ENCODE results near the gene MTPN.

Gene MTPN

DNA sequence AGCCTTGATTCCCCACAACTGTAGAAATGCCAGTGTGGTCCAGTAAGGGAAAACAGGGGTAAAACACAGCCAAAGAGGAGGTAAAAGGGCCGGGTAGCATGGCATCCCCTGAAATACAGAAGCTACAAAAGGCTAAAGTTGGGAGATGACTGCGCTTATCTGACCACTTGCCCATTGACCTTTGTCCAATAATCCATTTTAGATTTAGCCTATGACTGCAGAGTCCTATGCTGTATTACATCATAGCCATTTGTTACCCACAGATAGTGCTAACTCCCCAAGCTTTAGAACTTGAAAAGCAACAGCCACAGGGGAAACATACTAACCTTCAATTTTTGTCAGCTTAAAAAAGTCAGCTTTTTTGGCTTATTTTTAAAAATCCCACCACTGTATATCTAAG lies 26.2 kb downstream of the MTPN start:
- no peak for DNase-seq

DNA sequence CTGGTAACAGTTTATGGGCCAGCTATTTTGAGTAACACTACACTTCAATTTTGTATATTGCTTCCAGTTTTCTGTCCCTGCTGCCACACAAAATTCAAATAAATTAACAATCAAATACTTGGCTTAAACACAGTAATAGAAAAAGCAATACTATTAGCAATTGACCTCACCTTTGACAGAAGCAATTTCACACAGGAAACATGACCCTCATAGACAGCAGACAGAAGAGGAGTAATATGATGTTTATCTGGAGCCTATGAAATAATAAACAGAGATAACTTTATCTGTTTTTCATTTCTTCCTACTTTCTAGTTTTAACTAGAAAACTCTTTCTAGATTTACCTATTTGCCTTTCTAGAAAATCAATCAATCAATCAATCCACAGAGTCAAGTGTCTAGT lies 26.7 kb downstream of the MTPN start:
- no peak for DNase-seq

DNA sequence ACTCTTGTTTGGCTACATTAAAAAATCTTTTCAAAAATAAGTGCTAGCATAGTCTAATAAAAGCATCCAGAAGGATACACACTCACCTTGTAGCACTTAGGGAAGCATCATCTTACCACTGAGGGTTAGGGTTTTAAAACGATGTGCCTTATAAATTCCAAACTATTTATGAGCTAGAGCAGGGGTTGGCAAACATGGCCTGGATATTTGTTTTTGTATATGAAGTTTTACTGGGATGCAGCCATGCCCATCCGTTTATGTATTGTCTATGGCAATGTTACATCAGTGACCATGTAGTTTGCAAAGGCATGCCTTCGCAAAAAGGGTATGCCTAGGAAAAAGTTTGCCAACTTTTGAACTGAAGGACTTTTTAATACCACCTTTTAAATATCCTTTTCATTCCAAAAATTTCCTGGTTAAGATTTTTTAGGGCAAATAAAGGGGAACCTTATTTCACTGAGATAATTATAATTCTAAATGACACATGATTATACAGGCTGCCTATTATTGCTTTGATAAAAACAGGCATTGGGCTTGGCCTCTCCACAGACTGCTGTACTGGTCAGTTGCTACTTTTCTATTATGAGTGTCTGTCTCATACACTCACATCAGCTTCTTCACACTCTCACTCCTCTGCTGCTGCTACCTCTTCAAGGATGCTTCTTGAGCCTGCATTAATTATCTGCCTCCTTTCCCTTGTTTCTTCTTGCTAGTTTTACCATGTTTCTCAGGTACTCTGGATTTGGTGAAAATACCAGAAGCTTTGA lies 30.7 kb downstream of the MTPN start:
- no peak for DNase-seq

DNA sequence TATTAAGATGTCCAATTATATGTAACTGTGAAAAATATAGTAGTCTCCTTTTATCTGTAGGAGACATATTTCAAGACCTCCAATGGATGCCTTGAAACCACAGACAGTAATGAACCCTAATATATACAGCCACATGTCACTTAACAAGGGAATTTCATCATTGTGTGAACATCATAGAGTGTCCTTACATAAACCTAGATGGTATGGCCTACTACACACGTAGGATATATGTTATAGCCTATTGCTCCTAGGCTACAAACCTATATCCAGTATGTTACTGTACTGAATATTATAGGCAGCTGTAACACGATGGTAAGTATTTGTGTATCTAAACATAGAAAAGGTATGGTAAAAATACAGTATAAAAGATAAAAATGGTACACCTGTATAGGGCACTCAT lies 32.4 kb downstream of the MTPN start:
- no peak for DNase-seq

DNA sequence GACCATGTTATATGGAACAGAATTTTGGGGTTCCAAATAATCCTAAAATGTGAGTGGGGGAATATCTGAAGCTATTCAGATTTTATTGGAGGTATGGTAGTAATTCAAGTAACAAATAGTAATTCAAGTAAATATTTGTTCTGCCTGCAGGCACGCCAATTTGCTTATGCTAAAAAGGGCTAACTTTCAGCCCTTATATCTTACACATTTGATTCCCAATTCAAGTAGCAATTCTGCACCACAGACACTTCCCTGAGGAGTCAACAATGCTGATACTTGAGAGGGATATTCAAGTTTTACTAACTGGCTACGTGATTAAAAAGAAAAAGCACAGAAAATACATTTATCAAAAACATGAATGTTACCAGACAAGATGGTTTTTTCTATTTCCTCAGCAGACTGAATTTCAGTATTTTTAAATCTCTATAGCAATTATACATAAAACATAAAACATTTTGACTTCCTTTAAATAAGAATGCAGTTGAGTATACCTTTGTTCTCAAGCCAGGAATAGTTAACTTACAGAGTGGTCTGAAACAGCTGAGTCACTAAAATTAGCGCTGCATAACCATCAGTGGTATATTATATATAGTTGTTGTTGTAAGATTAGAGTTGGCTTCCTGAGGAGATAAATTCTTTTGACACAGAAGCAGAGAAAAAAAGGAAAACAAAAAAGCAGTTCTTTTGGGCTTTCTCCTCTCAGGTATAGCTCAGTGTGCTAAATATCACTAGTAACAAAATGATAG lies 33.9 kb downstream of the MTPN start:
- DNase-seq: no peak

DNA sequence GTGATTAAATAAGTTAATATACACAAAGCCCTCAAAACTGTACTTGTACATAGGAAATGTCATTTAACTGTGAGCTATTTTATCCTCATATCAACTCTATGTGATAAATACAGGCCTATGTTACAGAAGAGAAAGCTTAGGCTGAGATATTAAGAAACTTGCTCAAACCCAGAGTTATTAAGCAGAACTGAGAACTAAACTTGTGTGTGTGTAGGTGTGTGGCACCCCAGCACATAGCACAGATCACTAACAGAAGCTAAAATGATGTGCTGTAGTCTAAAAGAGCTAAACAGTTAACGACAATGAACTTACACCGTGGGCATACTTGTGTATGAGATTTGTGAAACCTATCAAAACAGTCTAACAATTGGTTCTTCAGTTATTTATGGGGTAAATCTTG lies 34.5 kb downstream of the MTPN start:
- DNase-seq: no peak

DNA sequence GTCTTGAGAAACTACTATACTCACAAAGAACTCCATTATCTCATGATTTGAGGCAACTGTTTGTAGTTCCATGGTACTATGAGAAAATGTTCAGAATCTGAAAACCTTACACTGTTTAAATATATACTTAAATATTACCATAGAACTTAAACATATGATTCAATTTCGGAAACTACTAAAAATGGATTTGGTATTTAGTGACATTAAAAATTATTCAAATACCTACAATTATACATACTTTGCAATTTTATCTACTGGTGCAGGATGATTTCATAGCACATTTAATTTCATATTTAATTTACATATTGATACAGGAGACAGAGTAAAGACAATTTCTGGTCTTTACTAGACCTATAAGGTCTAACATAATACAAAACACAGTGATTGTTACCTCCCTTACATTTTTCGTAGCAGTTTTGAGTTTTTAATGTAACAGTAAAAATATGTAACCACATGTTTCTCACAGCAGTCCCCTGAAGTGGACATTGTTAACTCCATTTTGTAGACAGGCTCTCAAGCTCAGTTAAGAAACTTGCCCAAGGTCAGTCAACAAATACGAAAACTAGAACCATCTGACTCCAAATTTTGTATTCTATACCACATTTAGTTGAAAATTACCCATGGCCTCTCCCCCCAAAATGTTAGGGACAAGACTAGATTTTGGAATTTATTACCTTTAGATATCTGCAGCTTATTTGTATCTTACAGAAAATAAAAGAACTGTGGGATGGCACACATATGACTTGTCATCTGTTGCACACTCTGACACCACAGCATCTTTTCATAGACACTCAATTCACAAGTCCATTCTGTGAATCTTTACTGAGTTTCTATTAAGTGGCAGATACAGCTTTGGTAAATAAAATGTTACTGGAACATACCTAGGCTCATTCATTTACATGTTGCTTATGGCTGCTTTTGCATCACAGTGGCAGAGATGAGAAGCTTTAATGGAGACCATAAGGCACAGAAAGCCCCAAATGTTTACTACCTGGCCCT lies 36.8 kb downstream of the MTPN start:
- no peak for DNase-seq

DNA sequence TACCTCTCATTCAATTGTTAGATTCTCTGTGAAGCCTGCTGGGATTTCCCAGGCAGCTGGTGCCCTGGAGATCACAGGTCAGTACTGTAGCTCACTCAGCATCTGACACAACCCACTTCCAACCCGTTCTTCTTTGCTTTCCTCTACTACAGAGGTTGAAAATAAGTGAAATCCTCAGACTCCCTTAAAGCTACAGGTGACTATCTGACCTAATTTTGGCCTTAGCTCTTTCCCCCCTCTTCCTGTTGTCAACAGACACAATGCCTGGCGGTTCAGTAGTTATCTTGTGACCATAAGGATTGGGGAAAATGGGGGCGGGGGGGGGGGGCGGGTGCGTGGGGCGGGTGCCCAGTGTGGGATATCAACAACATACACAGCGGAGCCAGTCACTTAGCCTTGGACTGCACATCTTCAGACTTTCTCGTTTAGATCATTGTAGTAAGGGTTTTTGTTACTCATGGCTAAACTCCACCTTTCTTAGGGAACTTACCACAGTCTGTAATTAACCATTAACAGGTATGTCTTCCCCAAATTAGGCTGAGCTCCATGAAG lies 37.8 kb downstream of the MTPN start:
- no peak for DNase-seq

DNA sequence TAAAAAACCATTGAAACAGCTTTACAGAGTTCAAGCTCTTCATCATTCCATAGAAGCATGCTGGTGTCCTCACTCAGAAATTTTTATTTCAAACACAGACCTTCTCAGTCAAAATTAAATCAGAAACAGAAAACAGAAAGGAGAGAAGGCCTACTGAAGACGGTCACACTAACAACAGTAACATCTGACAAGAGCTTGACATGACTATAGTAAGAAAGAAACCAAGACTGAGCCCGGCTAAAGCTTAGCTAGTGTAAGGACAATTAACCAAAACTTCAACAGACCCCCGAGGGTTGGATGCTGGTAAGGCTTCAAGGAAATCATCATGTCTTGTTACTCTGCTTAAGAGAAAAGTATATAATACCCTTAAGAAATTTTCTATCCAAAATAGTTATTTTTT lies 38.6 kb downstream of the MTPN start:
- no peak for DNase-seq

DNA sequence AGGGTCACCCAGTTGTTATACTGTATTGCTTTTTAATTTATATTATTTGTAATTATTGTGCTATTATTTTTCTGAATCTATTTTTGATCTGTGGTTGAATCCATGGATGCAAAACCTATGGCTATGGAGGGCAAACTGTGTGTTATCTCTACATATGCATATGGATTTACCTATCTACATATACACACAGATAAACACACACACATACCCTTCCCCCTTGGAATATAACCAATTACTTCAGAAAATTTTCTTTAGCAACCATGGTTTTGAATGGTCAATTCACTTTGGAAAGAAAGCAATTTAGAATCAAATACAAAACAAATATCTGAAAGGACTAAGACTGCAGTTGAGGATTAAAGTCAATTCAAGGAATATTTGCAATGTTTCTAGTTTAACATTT lies 39.1 kb downstream of the MTPN start:
- no peak for DNase-seq

DNA sequence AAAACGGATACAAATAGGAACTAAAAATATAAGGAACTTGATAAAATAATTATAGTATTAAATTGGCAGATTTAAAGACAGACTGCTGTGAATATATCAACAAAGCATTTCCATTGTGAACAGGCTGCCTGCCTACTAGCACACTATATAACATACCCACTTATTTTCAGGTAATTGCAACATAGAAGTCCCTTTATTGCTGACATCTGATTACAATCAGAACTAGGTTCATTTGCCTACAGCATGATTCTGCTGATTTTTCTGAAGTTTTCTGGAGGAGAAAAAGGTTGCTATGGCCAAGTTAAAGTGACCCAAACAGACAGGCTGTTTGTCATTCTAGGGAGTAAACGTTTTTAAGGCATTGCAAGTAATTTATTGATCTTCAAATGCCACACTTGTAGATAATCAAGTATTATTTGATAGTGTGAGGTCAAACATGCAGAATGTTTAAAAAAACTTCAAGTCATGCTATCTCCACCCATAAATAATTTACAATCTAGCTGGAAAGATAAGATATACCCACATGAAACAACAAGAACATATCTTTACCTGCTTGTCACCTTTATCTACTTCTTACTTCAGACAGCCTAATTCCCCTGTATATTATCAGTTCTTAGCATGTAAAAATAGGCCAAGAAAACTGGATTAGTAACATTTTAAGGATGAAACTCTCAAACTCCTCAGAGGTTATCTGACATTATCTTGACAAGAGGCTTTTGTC lies 40.5 kb downstream of the MTPN start:
- DNase-seq: no peak

DNA sequence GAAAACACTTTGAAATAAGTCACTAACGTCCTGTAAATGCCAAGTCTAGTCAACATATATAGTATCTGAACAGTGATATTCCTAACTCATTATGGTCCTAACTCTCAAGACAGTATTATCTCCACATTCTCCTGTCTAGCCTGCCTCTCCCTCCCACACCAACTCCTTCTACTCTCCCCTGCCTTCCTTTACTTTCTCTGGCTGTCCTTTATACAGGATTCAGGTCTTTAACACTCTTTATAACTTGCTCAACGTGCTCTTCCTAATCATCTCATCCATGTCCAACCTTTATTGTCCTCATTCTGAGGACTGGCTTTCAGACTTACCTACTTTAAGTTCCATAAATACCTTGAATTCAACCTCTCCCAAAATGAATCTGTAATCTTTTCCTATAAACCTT lies 42.5 kb downstream of the MTPN start:
- no peak for DNase-seq

DNA sequence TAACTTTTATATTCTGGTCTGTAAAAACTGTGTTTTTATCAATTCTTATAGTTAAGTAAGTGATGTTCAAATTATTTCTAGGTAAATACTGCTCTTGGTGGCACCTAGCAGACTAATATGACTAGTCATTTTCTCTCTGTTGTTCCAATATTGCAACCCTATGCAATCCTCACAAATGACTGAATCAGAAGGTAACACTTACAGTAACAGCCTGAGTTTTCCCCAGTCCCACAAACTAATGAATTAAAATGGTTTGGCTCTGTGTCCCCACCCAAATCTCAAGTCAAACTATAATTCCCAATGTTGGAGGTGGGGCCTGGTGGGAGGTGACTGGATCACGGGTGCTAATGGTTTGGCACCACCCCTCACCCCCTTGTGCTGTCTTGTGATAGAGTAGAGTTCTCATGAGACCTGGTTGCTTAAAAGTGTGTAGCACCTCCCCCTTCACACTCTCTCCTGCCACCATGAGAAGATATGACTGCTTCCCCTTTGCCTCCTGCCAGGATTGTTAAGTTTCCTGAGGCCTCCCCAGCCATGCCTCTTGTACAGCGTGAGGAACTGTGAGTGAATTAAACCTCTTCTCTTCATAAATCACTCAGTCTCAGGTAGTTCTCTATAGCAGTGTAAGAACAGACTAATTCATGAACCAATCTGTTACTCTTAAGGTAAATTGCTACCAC lies 43.5 kb downstream of the MTPN start:
- DNase-seq: no peak

DNA sequence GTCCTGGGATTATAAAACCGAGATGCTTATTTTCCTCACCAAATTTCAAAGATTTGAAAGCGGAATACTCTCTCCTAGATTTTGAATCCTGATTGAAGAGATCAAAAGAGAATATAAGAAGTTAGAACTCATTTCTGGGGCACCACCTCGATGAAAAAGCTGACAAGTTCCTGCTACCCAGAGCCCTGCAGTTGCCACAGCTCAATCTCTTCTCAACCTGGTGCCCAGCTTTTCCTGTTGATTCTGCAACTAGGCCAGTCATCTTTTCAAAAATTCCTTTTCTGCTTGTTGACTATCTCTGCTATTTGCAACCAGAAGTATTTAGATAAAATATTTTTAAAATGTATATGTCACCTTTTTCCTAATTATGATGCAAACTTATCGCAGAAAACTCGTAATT lies 45.0 kb downstream of the MTPN start:
- no peak for DNase-seq

DNA sequence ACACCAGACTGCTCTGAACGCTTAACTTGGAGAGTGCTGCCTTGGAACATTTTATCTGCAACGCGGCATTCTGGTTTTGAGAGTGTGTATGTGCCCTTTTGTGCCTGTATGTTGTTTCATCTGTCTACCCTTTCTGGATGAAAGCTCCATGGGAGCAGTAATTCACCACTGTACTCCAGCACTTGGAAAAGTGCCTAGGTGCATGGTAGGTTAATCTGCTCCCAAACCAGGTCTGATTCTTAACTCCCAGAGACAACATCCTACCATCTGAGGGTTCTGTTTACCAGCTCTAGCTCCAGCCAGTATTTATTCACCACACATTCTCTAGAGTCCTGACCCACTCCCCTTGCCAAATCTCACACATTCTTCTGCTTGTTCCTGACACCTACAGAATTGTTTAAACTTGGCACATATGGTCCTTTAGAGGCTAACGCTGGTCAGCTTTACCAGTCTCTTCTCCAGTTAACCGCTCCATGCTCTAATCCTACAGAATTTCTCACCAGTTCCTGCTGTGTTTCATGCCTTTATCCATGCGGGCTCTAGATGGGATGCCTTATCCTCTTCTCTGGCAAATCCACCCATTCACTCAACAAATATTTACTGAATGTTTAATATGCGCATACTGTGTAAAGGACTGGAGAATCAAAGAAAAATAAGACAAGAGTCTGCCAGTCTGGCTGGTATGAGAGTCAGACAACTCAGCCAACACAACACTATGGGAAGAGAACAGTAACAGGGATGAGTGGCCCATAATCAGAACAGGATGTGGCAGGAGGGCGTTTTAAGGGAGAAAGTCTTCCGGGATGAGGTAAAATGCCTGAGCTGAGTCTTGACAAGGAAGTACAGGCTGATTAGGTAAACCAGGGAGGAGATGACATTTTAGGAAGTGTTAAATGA lies 46.3 kb downstream of the MTPN start:
- no peak for DNase-seq

DNA sequence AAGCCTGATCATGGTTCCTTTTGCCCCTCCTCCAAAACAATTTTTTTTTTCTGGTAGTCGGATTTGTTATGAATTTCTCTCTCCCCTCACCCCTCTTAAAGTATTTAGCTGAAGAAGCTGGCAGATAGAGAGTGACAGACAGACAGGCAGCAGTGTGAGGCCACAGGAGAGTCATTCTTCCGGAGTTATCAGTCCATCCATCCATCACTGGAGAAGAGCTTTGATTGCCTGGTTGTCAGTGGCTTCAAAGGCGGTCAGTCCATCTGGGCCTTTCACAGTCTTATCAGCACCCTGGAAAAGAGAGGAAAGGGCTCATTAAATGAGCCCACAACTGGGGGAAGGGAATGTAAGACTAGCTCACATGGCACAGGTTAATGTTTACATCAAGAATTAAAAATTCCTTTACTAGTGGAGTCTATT lies 47.4 kb downstream of the MTPN start:
- no peak for DNase-seq

DNA sequence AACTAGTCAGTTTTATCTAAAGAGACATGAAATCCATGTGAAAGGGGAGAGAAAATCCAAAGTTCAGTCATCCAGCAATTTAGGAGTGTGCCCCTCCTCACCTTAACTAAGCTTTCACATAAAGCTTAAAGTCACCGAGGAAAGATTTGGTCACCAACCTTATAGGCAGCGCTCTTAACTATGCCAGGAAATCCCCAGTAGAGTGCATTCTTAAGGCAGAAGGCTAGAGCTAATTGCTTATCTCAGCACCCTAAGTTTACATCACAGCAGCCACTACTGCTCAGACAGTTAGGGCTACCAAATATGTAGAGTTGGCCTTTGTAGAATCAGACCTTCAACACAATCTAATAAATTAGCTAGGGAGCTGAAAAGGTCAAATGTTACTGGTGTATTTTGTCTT lies 47.9 kb downstream of the MTPN start:
- no peak for DNase-seq

DNA sequence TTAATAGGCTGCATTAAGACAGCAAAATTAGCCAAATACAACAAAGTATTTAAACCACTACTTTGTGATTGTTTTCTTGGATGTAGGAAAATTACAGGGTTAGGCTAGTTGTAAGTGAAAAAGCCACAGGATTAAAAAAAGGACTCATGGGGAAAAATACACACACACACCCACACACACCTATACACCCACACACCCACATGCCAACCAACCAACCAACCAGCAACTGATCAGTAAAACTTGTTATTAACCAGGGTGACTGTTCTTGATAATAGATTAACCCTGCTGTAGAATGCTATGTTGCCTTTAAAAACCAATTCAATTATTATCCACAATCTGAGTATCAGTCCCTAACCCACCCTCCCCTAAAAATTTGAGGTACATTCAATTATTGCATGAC lies 49.0 kb downstream of the MTPN start:
- DNase-seq: no peak

DNA sequence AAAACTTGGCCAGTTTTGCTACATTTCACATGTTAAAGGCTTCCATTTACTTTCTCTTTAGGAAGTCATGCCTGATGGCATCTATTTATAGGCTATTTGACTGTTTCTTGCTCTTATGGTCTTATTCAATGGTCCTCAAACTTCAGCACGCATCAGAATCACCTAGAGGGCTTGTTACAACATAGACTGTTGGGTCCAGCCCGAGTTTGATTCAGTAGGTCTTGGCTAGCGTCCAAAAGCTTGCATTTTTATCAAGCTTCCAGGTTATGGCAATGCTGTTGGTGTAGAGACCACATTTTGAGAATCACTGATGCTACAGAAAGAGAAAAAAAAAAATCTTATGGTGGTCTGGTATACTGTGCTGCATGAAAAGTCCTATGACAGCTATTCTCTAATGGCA lies 51.9 kb downstream of the MTPN start:
- DNase-seq: no peak

DNA sequence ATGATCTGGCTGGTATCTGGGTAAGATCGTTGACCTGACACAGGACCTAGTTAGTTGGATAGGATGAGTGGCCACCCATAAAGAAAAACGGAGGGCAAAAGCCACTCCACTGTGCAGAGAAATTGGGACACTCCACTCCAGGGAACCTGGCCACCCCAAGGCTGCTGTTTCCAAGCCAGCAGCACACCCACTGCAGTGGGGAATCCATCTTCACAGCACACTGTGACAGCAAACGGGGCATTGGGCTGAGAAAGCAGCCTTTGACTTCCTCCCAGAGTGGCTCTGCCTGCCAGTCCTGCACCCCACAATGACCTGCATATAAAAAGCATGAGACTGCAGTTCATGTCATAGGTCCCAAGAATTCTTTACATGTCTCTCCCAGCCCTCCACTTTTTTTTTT lies 52.9 kb downstream of the MTPN start:
- DNase-seq: no peak

DNA sequence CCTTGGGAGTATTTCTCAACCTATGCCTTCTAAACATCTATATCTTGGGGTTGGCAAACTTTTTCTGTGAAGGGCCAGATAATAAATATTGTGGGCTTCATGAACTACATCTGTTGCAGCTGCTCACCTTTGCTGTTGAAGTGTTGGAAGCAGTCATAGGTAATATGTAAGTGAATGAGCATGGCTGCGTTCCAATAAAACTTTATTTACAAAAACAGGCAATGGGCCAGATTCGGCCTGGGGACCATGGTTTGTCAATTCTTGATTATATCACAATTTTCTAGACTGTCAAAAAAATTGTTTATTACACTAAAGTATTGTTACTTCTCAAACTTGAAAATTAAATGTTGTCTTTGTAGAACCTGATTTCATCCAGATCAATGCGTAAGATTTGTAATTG lies 54.9 kb downstream of the MTPN start:
- DNase-seq: no peak
